ENCODE data around the gene TMEM170A.

DNA sequence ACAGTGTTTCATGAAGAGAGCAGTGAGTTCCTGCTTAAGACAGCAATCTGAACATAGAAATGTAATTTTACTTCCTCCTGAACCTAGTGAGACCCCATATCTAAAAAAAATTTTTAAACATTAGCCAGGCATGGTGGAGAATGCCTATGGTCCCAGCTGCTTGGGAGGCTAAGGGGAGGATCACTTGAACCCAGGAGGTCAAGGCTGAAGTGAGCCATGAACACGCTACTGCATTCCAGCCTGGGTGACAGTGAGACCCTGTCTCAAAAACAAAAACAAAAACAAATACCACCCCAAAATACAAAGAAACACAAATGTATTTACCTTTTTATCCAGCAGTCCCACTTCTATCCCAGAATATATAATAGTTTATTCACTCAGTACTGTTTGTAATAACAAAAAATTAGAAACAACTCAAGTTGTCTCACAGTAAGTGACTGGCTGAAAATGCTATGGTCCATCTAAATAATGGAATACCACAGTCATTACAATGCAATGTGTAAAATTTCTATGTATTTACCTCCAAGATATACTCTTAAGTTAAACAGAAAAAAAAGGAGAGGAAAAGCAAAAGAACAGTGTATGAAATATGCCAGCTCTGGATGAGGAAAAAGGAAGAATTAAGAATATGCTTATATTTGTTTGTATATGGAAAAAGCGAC lies 47.5 kb downstream of the TMEM170A start:
- no peak for TF ChIP-seq CTCF (IDR thresholded peaks at IDR 0.05)
- no peak for TF ChIP-seq EZH2 (IDR thresholded peaks at IDR 0.05; ENCODE audit: borderline replicate concordance, insufficient read depth, low read depth, low read length, poor library complexity, severe bottlenecking)

Data from B cell (primary cell).